H1 (cell line): ENCODE measurements around the gene KLF8. TPM values are rescaled to one million over a fixed set of nuclear protein-coding genes. Genes with fewer than 3 reads are reported as not detected.

Experiments used
- CTCF ChIA-PET: fragments of 300-600 bp; sonication (Branson Sonifier 250); formaldehyde crosslinking; loops from one replicate; lab custom pipeline; 2021; ENCODE audit not compliant: partially characterized antibody; lab: Charles Lee
- POLR2A ChIA-PET: fragments of 300-600 bp; sonication (Branson Sonifier 250); formaldehyde crosslinking; loops from one replicate; lab custom pipeline; 2021; ENCODE audit warnings: inconsistent platforms; ENCODE audit not compliant: partially characterized antibody; lab: Charles Lee
- DNase-seq, 2 experiments: peaks; one replicate each; pipeline versions ENCODE4 v3.0.0 to v3.0.0-alpha.2; 2010 to 2022; ENCODE audit warnings: low spot score in 2 of 2, low read depth in 1 of 2, mixed read lengths in 1 of 2
- FAIRE-seq: peaks from 2 replicates; lab custom pipeline; 2011; peaks lifted over from hg19 to GRCh38; lab: Jason Lieb, UNC
- H2AFZ ChIP-seq: 2 replicates; pipeline ENCODE4 v1.8.1; 2012; ENCODE audit warnings: low read length, inconsistent platforms
- H2AK5ac ChIP-seq: 2 replicates; pipeline ENCODE4 v1.6.1; 2013; ENCODE audit warnings: low read depth, low read length
- H2BK120ac ChIP-seq: replicated peaks from 2 replicates; pipeline ENCODE3; 2013; ENCODE audit warnings: low read depth, low read length, inconsistent platforms
- H2BK12ac ChIP-seq: 2 replicates; pipeline ENCODE4 v1.6.1; 2013; ENCODE audit warnings: low read depth, low read length
- H2BK15ac ChIP-seq: 2 replicates; pipeline ENCODE4 v1.6.1; 2013; ENCODE audit warnings: low read length
- H2BK20ac ChIP-seq: 2 replicates; pipeline ENCODE4 v1.6.1; 2013; ENCODE audit warnings: low read length
- H2BK5ac ChIP-seq: 2 replicates; pipeline ENCODE4 v1.6.1; 2013; ENCODE audit warnings: low read depth, low read length
- H3K14ac ChIP-seq: 2 replicates; pipeline ENCODE4 v1.6.1; 2013; ENCODE audit warnings: inconsistent platforms; ENCODE audit not compliant: insufficient read length
- H3K18ac ChIP-seq: 2 replicates; pipeline ENCODE4 v1.6.1; 2013; ENCODE audit warnings: low read length; ENCODE audit errors: extremely low read depth
- H3K23ac ChIP-seq: 2 replicates; pipeline ENCODE4 v1.6.1; 2013; ENCODE audit warnings: inconsistent platforms; ENCODE audit not compliant: insufficient read length
- H3K23me2 ChIP-seq: 2 replicates; pipeline ENCODE4 v1.6.1; 2013; ENCODE audit warnings: low read depth, low read length
- H3K27ac ChIP-seq: 2 replicates; pipeline ENCODE4 v1.6.1; 2011; ENCODE audit warnings: low read depth, low read length, inconsistent platforms
- H3K27me3 ChIP-seq, 4 experiments: replicated peaks in 1 of 4; 1 replicate in 1 of 4; 2 replicates in 3 of 4; pipeline versions ENCODE4 v1.6.1 to v1.8.1; 2011 to 2013; ENCODE audit warnings: low read length in 3 of 4, mild to moderate bottlenecking in 3 of 4, inconsistent platforms in 2 of 4, mixed read lengths in 2 of 4, moderate library complexity in 1 of 4; ENCODE audit not compliant: control insufficient read depth in 3 of 4, insufficient read depth in 3 of 4; ENCODE audit errors: extremely low read depth in 1 of 4
- H3K36me3 ChIP-seq, 4 experiments: 2 replicates each; pipeline versions ENCODE4 v1.6.1 to v1.8.1; 2011 to 2013; ENCODE audit warnings: mild to moderate bottlenecking in 4 of 4, low read length in 3 of 4, moderate library complexity in 2 of 4, control low read depth in 1 of 4, inconsistent platforms in 1 of 4; ENCODE audit not compliant: insufficient read depth in 4 of 4, control insufficient read depth in 2 of 4
- H3K4ac ChIP-seq: replicated peaks from 2 replicates; pipeline ENCODE3; 2013; ENCODE audit warnings: low read length, low read depth, mixed read lengths, inconsistent platforms; ENCODE audit not compliant: insufficient read length
- H3K4me1 ChIP-seq, 4 experiments: replicated peaks in 1 of 4; 1 replicate in 1 of 4; 2 replicates in 3 of 4; pipeline versions ENCODE4 v1.6.1 to v1.8.1; 2011 to 2013; ENCODE audit warnings: low read length in 3 of 4, inconsistent platforms in 2 of 4, mixed read lengths in 1 of 4; ENCODE audit not compliant: insufficient read depth in 4 of 4, control insufficient read depth in 3 of 4
- H3K4me2 ChIP-seq, 2 experiments: 2 replicates each; pipeline versions ENCODE4 v1.6.1 to v1.8.1; 2011 to 2013; ENCODE audit warnings: low read depth in 2 of 2, low read length in 2 of 2, control low read depth in 1 of 2, inconsistent platforms in 1 of 2, mild to moderate bottlenecking in 1 of 2; ENCODE audit not compliant: insufficient read depth in 1 of 2
- H3K4me3 ChIP-seq, 4 experiments: fragments of 200-600, 300-600 bp in 1 of 4; sonication (generic), shearing (Covaris generic), sonication (Bioruptor Twin) in 1 of 4; 2 replicates each; pipeline versions ENCODE4 v1.5.1 to v1.8.1; 2011 to 2016; ENCODE audit warnings: low read length in 4 of 4, low read depth in 3 of 4, control low read depth in 2 of 4, inconsistent platforms in 2 of 4, mild to moderate bottlenecking in 2 of 4, mixed read lengths in 1 of 4, moderate library complexity in 1 of 4; ENCODE audit not compliant: insufficient read depth in 2 of 4; ENCODE audit errors: extremely low read depth in 1 of 4
- H3K56ac ChIP-seq: replicated peaks from 2 replicates; pipeline ENCODE3; 2013; ENCODE audit warnings: low read depth, mild to moderate bottlenecking, mixed read lengths, low read length, inconsistent platforms; ENCODE audit not compliant: insufficient read length
- H3K79me1 ChIP-seq: 2 replicates; pipeline ENCODE4 v1.6.1; 2013; ENCODE audit warnings: low read depth, low read length, control low read depth
- H3K79me2 ChIP-seq, 2 experiments: 2 replicates each; pipeline versions ENCODE4 v1.6.1 to v1.8.1; 2012 to 2013; ENCODE audit warnings: low read length in 2 of 2, mild to moderate bottlenecking in 2 of 2, inconsistent platforms in 1 of 2; ENCODE audit not compliant: insufficient read depth in 2 of 2, control insufficient read depth in 1 of 2
- H3K9ac ChIP-seq, 4 experiments: replicated peaks in 1 of 4; 1 replicate in 1 of 4; 2 replicates in 3 of 4; pipeline versions ENCODE4 v1.6.1 to v1.8.1; 2011 to 2013; ENCODE audit warnings: low read depth in 3 of 4, low read length in 3 of 4, control low read depth in 2 of 4, mild to moderate bottlenecking in 2 of 4, moderate library complexity in 2 of 4, inconsistent platforms in 1 of 4; ENCODE audit errors: extremely low read depth in 1 of 4
- H3K9me3 ChIP-seq, 2 experiments: 2 replicates each; pipeline versions ENCODE4 v1.6.1 to v1.8.1; 2012 to 2013; ENCODE audit warnings: mild to moderate bottlenecking in 2 of 2, moderate library complexity in 2 of 2, control low read depth in 1 of 2, inconsistent platforms in 1 of 2, low read depth in 1 of 2, low read length in 1 of 2, mixed read lengths in 1 of 2; ENCODE audit not compliant: insufficient read depth in 2 of 2
- H4K20me1 ChIP-seq, 2 experiments: replicated peaks in 1 of 2; 2 replicates each; pipeline versions ENCODE3 to v1.8.1; 2011 to 2013; ENCODE audit warnings: inconsistent platforms in 2 of 2, low read length in 2 of 2, mild to moderate bottlenecking in 1 of 2; ENCODE audit not compliant: insufficient read depth in 2 of 2, control insufficient read depth in 1 of 2
- H4K5ac ChIP-seq: 2 replicates; pipeline ENCODE4 v1.6.1; 2013; ENCODE audit warnings: low read length, low read depth, mixed read lengths, inconsistent platforms; ENCODE audit not compliant: insufficient read length
- H4K8ac ChIP-seq: 2 replicates; pipeline ENCODE4 v1.8.0; 2013; ENCODE audit warnings: mild to moderate bottlenecking, moderate library complexity, low read length, inconsistent platforms; ENCODE audit not compliant: insufficient read depth; ENCODE audit errors: extremely low read depth
- H4K91ac ChIP-seq: replicated peaks from 2 replicates; pipeline ENCODE3; 2013; ENCODE audit warnings: low read length, mixed read lengths, inconsistent platforms; ENCODE audit not compliant: insufficient read length
- ASH2L ChIP-seq: fragments of 200-600, 300-600 bp; sonication (generic); IDR thresholded peaks from one replicate; pipeline ENCODE4 v1.7.1; 2017; ENCODE audit warnings: low read length
- CTCF ChIP-seq, 3 experiments: IDR thresholded peaks; 1 replicate in 2 of 3; 2 replicates in 1 of 3; pipeline versions ENCODE4 v1.5.1 to v1.6.1; 2011; ENCODE audit warnings: low read length in 3 of 3, mild to moderate bottlenecking in 3 of 3, inconsistent platforms in 2 of 3, low read depth in 1 of 3, moderate library complexity in 1 of 3; ENCODE audit not compliant: insufficient read depth in 1 of 3; ENCODE audit errors: control extremely low read depth in 1 of 3
- RAD21 ChIP-seq, 2 experiments: IDR thresholded peaks in 1 of 2; conservative IDR thresholded peaks in 1 of 2; 2 replicates each; pipeline ENCODE4 v1.6.1; 2011; ENCODE audit warnings: low read depth in 2 of 2, low read length in 2 of 2, improper control_type of control experiment in 1 of 2, inconsistent platforms in 1 of 2, mild to moderate bottlenecking in 1 of 2, moderate library complexity in 1 of 2
- WGBS, 2 experiments: shearing (Covaris generic) in 1 of 2; methylation state at CpG; one replicate each; pipeline versions ENCODE4 v1.1.6 to v1.1.7; 2013 to 2015; ENCODE audit warnings: low lambda C conversion rate in 2 of 2, mixed read lengths in 2 of 2, inconsistent platforms in 1 of 2, low coverage in 1 of 2, missing lambda C conversion rate in 1 of 2; ENCODE audit not compliant: insufficient replicate concordance in 2 of 2, insufficient coverage in 1 of 2, insufficient read length in 1 of 2; ENCODE audit errors: extremely low coverage in 1 of 2, missing lambda C conversion rate in 1 of 2; 5-methylcytosine and 5-hydroxymethylcytosine counted together
- polyA plus RNA-seq, 7 experiments: library from polyadenylated mRNA; depleted of rRNA in 3 of 7; stranded (reverse) in 5 of 7; unstranded in 2 of 7; fragments of >200 nt in 5 of 7; fragments of 200-250 nt in 2 of 7; gene quantifications; 1 replicate in 5 of 7; 2 replicates in 1 of 7; 4 replicates in 1 of 7; pipeline versions ENCODE4 v1.2.1 to v1.2.3, GENCODE V29; 2011 to 2013; ENCODE audit warnings: missing spikeins in 2 of 7, mixed read lengths in 2 of 7
- total RNA-seq: library from RNA; stranded (reverse); fragmentation: NEBNext Ultra II Directional; extraction: Animal tissue kit (Norgen Biotek cat#: 25700); gene quantifications from 2 replicates; pipeline ENCODE4 v1.2.1, GENCODE V29; 2021

The KLF8 gene
- total and polyA plus RNA-seq, 2 of the 8 experiments (the other 6 are each of a cell fraction or from before 2014, with no cell fraction given): 11.5 to 15.3 TPM

- Histone ChIP-seq H3K79me2 (no peaks in the 10 kb centered on the region), H3K14ac (no peak overlapping the region), H2BK20ac (no peak overlapping the region), H3K4me2 (no peak overlapping the region), H3K4me3 (no peak overlapping the region), H2BK5ac (no peak overlapping the region), H3K56ac (no peak overlapping the region), H2BK15ac (no peak overlapping the region), H3K23me2 (no peaks in the 10 kb centered on the region), H3K23ac (no peak overlapping the region), H3K27ac (no peak overlapping the region), H2AK5ac (no peak overlapping the region), H2BK12ac (no peak overlapping the region), H3K27me3 (no peaks in the 10 kb centered on the region), H4K20me1 (no peaks in the 10 kb centered on the region), H3K4me1 (no peaks in the 10 kb centered on the region), H4K91ac (no peak overlapping the region), H4K5ac (no peak overlapping the region), H2BK120ac (no peak overlapping the region), H3K9ac (no peak overlapping the region), H3K18ac (no peak overlapping the region), H3K4ac (no peak overlapping the region), H3K79me1 (no peaks in the 10 kb centered on the region), H4K8ac (no peak overlapping the region), H3K36me3 (no peaks in the 10 kb centered on the region), H2AFZ (no peak overlapping the region), H3K9me3 (no peaks in the 10 kb centered on the region)
- POLR2A ChIA-PET: no interaction called here
- CTCF ChIA-PET: interaction anchor here (0.6 to 2.5 kb wide), 19 partner anchors 9 to 1234 kb away, joined by 3 to 13 read pairs (median 4); no protein-coding TSS in a partner anchor
- 20% methylated on average over 2 of the region's 5 CpGs; no CpG with 5 or more reads in 1 of the 2 experiments for WGBS, 2 experiments
- FAIRE-seq (peak; percentile 85), DNase-seq (peak in 1 of 2 experiments; percentile 49)
- TF ChIP-seq CTCF (IDR thresholded peaks at IDR 0.05; ENCODE audit: control extremely low read depth in 1 of 3, insufficient read depth in 1 of 3, low read depth in 1 of 3, low read length in 3 of 3): peak; percentile 19 to 61 (median 49)
- no peak for TF ChIP-seq ASH2L
- TF ChIP-seq RAD21 (IDR thresholded peaks at IDR 0.05 in 1 of 2, conservative IDR thresholded peaks at IDR 0.05 in 1 of 2; ENCODE audit: low read depth in 2 of 2, low read length in 2 of 2): peak; percentile 82 to 85
Observed at GRCh38 chrX:56248492-56248891, 16.3 kb downstream of the KLF8 start.
